NCI-H82 treated with DMSO at 0.1 percent for 48 hours (cell line): Measurements from ENCODE around the gene SH3BP1.
A peak's percentile ranks its signal among the peaks of the same experiment; 100 is the strongest.
"Not testable (repeated sequence)": the region's sequence is repeated elsewhere in the genome, so short reads cannot be mapped to it uniquely, and the experiment has no call there.

Experiments
- DNase-seq: peaks from one replicate; lab custom pipeline; 2025; ENCODE audit not compliant: unreplicated experiment; lab: John Stamatoyannopoulos, UW

SH3BP1 gene

GRCh38 chr22:37676736-37677492 is 37.4 kb downstream of the SH3BP1 start:
- peak; percentile 56 for DNase-seq

DNA sequence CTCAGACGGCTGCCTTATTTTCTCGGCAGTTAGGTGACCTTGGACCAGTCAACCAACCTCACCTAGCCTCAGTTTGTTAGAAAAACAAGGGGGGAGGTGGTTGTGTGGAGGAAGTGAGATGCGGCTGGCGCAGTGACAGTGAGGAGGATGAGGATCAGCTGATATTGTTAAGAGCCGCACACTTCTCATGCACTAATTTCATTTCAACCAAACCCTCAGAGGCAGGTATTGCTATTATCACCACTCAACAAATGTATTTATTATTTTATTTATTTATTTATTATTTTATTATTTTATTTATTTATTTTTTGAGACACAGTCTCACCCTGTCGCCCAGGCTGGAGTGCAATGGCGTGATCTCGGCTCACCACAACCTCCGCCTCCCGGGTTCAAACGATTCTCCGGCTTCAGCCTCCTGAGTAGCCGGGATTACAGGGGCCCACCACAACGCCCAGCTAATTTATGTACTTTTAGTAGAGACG is 38.1 kb downstream of the SH3BP1 start:
- no peak for DNase-seq

DNA sequence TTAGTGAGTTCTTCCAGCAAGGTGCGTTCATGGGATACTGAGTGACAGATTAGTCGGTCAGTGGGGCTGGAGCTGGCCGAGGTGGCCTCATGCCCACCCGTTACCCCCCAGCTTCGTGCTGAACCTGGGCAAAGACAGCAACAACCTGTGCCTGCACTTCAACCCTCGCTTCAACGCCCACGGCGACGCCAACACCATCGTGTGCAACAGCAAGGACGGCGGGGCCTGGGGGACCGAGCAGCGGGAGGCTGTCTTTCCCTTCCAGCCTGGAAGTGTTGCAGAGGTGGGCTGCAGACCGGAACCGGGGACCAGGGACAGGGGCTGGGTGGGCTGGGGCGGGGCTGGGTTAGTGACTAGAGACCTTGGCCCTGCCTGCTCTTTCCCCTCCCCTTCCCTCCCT is 38.9 kb downstream of the SH3BP1 start:
- DNase-seq, result no peak

DNA sequence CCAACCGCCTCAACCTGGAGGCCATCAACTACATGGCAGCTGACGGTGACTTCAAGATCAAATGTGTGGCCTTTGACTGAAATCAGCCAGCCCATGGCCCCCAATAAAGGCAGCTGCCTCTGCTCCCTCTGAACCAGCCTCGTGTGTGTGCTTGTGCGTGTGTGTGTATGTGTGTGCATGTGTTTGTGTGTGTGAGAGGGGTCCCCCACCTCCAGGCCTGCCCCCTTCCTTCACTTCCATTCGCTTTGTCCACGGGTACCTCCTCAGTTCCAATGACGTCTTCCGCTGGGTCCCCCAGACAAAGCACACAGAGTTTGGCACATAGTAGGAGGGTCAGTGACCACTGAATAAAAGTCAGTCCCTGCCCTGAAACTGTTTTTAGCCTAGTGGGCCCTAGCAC is 40.2 kb downstream of the SH3BP1 start:
- DNase-seq, result no peak

DNA sequence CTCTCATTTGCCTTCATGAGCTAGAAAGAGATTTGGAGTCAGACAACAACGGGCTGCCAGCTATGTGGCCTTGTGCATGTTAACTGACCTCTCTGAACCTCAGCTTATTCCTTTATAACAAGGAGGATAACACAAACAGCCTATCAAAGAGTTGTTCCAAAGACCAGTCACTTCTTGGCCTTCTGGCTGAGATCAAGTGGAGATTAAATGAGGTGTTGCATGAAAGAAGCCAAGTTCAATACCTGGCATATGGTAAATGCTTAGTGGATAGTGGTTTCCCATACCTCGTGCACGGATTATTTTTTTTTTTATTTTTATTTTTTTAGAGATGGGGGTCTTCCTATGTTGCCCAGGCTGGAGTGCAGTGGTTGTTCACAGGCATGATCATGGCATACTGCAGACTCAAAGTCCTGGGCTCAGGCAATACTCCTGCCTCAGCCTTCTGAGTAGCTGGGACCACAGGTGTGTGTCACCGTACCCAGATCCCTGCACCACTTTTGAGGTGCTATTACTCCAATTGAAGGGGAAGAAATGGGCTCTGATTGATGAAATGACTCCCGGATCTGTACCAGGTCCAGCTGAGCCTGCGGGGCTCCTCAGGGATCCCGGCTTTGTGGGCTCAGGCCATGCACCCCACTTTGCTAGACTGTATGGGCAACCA is 40.9 kb downstream of the SH3BP1 start:
- no peak for DNase-seq

GRCh38 chr22:37681001-37681424 is 41.5 kb downstream of the SH3BP1 start:
- DNase-seq, result no peak

DNA sequence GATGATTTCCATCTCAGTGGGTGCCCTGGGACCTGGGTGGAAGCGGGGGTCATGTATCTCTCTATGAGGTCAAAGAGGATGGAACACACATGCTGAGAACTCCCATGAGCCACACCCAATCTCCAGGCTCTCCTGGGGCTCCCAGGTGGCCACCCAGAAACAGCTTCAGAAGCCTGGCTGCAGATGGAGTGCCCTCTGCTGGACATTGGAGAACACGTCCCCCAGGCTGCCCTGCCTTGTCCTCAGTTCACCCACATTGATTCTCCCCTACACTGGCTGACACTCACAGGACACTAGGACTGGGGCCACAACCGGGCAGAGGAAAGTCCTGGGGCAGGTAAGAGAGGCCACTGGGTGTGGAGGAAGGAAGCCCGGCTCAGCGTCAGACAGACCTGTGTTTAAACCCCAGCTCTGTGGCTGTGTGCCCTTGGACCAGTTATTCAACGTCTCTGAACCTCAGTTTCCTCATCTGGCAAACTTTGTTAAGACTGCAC is 42.1 kb downstream of the SH3BP1 start:
- DNase-seq, result peak; percentile 48

DNA sequence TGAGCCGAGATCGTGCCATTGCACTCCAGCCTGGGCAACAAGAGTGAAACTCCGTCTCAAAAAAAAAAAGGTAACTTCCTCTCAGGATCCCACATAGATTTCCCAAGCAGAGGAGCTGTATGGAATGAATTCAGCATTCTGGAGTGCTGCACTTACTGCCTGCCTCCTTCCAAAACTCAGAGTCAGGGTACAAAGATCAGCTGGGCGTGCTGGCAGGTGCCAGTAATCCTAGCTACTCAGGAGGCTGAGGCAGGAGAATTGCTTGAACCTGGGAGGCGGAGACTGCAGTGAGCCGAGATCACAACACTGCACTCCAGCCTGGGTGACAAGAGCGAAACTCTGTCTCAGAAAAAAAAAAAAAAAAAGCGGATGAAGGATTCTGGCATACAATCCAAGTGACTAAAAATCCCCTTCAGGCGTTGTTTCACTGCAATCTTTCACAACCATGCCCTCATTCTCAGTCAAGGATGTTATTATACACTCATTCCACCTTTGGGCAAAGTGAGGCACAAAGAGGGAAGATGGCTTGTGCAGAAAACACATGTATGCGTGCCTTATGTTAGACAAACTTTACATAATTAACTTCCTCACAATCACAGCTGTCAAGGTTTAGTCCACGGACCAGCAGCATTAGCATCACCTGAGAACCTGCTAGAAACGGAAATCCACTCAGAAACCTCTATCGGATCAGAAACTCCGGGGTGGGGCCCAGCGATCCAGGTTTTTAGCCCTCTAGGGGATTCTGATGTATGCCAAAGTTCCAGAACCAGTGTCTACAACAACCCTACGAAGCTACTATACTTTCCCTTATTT is 45.5 kb downstream of the SH3BP1 start:
- no peak for DNase-seq

DNA sequence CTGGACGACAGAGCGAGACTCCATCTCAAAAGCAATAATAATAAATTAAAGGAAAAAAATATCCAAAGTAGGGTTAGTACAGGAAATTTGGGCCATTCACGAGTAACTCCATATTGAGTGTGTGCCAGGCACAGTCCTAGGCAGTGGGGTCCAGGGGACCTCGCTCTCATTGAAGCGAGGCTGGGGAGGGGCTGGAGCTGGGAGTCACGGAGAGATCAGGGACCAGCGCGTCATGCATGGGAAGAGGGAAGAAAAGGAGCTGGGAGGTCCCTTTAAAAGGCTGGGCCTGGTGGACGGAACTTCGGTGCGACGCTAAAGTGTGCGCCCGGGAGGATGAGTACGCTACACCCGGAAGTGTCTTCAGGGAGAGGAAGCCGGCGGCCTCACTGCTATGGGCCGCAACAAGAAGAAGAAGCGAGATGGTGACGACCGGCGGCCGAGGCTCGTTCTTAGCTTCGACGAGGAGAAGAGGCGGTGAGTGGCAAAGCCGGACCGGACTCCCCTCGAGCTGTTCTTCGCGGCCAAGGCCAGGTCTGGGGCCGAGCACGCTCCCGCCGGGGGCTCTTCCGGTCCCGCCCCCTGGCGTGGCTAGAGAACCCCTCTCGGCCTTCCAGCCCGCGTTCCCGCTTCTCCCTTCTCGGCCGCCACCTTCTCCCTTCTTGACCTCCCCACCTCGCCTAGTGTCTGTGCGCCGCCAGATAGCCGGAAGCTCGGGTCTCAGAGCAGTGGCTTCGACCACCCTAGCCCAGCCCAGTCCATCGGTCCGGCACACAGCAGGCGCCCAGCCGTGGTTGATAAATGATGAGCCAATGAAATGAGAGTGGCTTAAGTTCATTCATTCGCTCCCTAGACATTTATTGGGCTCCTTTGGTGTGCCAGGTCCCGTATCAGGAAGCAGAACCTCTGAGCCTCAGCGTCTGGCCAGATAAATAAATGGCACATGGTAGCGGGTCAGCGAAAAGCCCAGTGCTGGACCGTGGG is 46.8 kb downstream of the SH3BP1 start, which contains the start of gene NOL12:
Gene NOL12 (plus strand): TSS at position 342 of the 981 bp plus-strand sequence. CDS start 50 bp downstream, at position 392.
- DNase-seq, result peak; percentile 52

- no peak for DNase-seq
Measured at GRCh38 chr22:37690407-37690806, 50.9 kb downstream of the SH3BP1 start.

- no peak for DNase-seq
Measured at GRCh38 chr22:37690901-37691504, 51.5 kb downstream of the SH3BP1 start.

- DNase-seq, result no peak
Measured at GRCh38 chr22:37692627-37693285, 53.3 kb downstream of the SH3BP1 start.

DNA sequence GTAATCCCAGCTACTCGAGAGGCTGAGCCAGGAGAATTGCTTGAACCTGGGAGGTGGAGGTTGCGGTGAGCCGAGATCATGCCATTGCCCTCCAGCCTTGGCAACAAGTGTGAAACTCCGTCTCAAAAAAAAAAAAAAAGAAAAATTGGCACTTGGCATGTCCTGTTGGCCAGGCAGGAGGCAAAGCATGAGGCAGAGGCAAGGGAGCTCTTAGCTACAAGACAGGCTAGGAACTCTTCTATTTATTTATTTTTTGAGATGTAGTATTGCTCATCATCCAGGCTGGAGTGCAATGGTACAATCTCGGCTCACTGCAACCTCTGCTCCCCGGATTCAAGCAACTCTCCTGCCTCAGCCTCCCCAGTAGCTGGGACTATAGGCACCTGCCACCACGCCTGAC is 54.7 kb downstream of the SH3BP1 start:
- not testable (repeated sequence) for DNase-seq

DNA sequence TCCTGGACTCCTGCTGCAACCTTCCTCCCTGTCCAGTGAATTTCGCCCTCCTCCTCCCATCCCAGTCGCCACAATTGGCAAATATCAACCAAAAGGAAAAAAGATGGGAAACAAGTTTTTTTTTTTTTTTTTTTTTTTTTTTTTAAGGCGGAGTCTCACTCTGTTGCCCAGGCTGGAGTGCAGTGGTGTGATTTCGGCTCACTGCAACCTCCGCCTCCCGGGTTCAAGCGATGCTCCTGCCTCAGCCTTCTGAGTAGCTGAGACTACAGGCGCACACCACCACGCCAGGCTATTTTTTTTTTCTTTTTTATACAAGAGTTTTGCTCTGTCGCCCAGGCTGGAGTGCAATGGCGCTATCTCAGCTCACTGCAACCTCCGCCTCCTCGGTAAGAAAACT is 56.8 kb downstream of the SH3BP1 start:
- not testable (repeated sequence) for DNase-seq

DNA sequence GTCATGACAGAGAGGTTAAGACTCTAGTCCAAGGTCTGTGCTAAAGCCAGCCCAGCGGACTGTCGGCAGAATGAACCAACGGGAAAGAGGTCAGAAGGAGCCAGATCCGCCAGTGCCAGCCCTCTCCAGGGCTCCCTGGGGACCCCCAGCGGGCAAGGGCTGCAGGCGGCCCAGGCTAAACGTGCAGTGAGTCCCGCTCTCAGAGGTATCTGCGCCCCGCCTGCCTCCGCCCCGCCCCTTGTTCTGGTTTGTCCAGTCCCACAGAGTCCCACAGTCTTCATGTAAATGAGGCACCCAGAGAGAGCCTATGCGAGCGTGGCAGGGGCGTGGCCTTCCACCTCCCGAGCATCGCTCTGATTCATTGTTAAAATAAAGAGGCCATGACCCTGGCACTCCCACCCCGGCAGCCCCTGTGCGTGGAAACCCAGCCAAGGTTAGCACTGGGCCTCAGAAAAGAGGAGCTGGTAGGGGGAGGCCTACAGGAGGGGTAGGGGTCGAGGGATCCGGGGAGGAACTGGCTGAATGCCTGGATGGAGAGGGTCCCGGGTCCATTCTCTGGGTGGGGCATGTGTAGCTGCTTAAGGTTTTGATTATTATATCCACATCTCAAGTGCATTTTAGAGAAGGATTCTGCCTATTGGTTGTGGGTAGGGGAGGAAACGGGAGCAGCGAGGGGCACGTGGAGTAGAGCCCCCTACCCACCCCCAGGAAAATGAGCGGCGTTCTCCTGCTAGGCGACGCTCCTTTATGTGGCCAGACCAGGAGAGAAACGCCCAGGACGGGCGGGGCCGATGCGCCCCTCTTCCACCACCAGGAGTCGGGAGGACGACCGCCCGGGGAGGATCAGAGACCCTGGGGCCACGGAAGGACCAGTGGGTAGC is 57.4 kb downstream of the SH3BP1 start, which contains the start of gene TRIOBP:
Gene TRIOBP (plus strand): TSS at position 392 of the 881 bp plus-strand sequence. CDS start 4,318 bp downstream, outside the sequence.
- peak; percentile 95 for DNase-seq

DNA sequence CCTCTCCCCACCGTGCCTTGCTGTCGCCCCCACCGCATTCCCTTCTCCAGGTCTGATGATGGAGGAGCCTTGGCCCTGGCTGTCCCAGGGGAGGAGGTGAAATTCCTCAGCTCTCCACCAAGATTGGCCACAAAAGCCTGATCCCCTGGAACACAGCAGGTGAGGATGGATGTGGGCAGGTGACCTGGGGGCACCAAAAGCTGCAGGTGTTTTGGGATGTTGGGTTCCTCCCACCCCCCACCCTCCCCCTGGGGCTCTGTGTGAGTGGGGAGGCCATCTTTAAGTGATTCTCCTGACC is 58.0 kb downstream of the SH3BP1 start:
- no peak for DNase-seq

GRCh38 chr22:37701141-37701786 is 61.8 kb downstream of the SH3BP1 start:
- no peak for DNase-seq

DNA sequence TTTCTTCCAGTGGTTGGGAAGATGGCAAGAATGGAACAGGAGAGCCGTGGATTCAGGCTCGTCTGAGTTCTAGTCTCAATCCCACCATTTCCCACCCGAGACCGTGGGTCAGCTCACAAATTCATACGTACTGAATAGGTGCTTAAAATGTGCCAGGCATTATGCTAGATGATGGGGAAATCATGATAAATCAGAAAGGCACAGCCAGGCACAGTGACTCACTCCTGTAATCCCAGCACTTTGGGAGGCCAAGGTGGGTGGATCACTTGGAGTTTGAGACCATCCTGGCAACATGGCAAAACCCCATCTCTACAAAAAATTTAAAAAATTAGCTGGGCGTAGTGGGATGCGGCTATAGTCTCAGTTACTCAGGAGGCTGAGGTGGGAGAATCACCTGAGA is 64.4 kb downstream of the SH3BP1 start:
- DNase-seq, result no peak
